Measurements from ENCODE around the gene SPAG16.
"Not testable (repeated sequence)": the region's sequence is repeated elsewhere in the genome, so short reads cannot be mapped to it uniquely, and the experiment has no call there.

Gene SPAG16

GRCh38 chr2:213669657-213670056, 385.4 kb downstream of the SPAG16 start:
- TF ChIP-seq, protein P1, sequence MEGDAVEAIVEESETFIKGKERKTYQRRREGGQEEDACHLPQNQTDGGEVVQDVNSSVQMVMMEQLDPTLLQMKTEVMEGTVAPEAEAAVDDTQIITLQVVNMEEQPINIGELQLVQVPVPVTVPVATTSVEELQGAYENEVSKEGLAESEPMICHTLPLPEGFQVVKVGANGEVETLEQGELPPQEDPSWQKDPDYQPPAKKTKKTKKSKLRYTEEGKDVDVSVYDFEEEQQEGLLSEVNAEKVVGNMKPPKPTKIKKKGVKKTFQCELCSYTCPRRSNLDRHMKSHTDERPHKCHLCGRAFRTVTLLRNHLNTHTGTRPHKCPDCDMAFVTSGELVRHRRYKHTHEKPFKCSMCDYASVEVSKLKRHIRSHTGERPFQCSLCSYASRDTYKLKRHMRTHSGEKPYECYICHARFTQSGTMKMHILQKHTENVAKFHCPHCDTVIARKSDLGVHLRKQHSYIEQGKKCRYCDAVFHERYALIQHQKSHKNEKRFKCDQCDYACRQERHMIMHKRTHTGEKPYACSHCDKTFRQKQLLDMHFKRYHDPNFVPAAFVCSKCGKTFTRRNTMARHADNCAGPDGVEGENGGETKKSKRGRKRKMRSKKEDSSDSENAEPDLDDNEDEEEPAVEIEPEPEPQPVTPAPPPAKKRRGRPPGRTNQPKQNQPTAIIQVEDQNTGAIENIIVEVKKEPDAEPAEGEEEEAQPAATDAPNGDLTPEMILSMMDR (IDR thresholded peaks at IDR 0.05; ENCODE audit: control insufficient read depth, extremely low read depth, insufficient read depth) = no peak
- DNase-seq (ENCODE audit: low read depth) = no peak
- H3K4me3 ChIP-seq (ENCODE audit: low read depth, low read length) = no peak overlapping the region

GRCh38 chr2:213678437-213679218, 394.4 kb downstream of the SPAG16 start:
- H3K4me3 ChIP-seq (ENCODE audit: low read depth, low read length) = no peak overlapping the region

GRCh38 chr2:213679894-213680293, 395.6 kb downstream of the SPAG16 start:
- DNase-seq (ENCODE audit: low read depth) = no peak
- H3K4me3 ChIP-seq (ENCODE audit: low read depth, low read length) = no peak overlapping the region
- TF ChIP-seq, protein P1 (IDR thresholded peaks at IDR 0.05; ENCODE audit: control insufficient read depth, extremely low read depth, insufficient read depth) = no peak

More at GRCh38 chr2:213678437-213679218, 394.4 kb downstream of the SPAG16 start:
- DNase-seq (ENCODE audit: low read depth) = no peak
- TF ChIP-seq, protein P1 (IDR thresholded peaks at IDR 0.05; ENCODE audit: control insufficient read depth, extremely low read depth, insufficient read depth) = no peak

- TF ChIP-seq, protein P1 (IDR thresholded peaks at IDR 0.05; ENCODE audit: control insufficient read depth, extremely low read depth, insufficient read depth) = no peak
- no peak overlapping the region for H3K4me3 ChIP-seq (ENCODE audit: low read depth, low read length)
- no peak for DNase-seq (ENCODE audit: low read depth)
These were observed 398.0 kb downstream of the SPAG16 start for GRCh38 chr2:213682276-213682675.

DNA sequence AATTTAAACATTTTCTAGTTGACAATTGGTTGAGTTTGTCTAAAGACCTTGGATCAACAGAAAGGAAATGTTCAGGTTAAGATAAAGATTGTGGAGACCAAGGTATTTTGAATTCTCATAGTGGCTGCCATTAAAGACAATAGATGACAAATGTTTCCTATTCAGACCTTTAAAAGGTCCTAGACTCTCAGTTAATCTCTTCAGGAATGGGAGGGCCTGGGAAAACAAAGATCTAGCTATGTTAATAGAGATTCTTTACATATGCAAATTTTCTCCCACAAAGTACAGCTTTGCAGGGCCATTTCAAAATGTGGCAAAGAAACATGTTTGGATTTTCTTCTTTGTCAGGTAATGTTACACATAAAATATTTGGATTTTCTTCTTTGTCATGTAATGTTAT, 403.9 kb downstream of the SPAG16 start:
- DNase-seq (ENCODE audit: low read depth) = no peak
- no peak overlapping the region for H3K4me3 ChIP-seq (ENCODE audit: low read depth, low read length)
- TF ChIP-seq, protein P1 (IDR thresholded peaks at IDR 0.05; ENCODE audit: control insufficient read depth, extremely low read depth, insufficient read depth) = no peak

DNA sequence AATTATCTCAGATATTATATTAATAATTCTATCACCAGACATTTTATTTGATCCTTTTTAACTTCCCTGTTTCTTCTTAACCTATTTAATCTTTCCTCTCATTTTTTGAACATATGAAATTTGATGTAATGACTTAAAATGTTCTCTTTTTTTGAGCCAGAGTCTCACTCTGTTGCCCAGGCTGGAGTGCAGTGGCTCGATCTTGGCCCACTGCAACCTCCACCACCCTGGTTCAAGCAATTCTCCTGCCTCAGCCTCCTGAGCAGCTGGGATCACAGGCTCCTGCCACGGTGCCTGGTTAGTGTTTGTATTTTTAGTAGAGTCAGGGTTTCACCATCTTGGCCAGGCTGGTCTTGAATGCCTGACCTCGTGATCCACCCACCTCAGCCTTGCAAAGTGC, 404.6 kb downstream of the SPAG16 start:
- DNase-seq (ENCODE audit: low read depth); H3K4me3 ChIP-seq (ENCODE audit: low read depth, low read length): not testable (repeated sequence)

GRCh38 chr2:213689585-213689984, 405.3 kb downstream of the SPAG16 start:
- TF ChIP-seq, protein P1 (IDR thresholded peaks at IDR 0.05; ENCODE audit: control insufficient read depth, extremely low read depth, insufficient read depth) = no peak

More at GRCh38 chr2:213689585-213689984, 405.3 kb downstream of the SPAG16 start:
- no peak overlapping the region for H3K4me3 ChIP-seq (ENCODE audit: low read depth, low read length)
- no peak for DNase-seq (ENCODE audit: low read depth)

Measured in LNCaP clone FGC (cell line).